Lower leg skin (tissue), 3 donors: Measurements from ENCODE around the gene FHAD1.

ENCODE experiments used
- POLR2A ChIP-seq, 2 donors: fragments of 450-650 bp; IDR thresholded peaks; one replicate each; pipeline ENCODE4 v1.6.1; 2016 to 2017; ENCODE audit warnings: antibody characterized with exemption in 2 of 2, mild to moderate bottlenecking in 1 of 2, moderate library complexity in 1 of 2
- TF ChIP-seq, protein P1 (sequence below), 3 donors: fragments of 450-650 bp; IDR thresholded peaks; one replicate each; pipeline ENCODE4 v1.5.1; 2016; ENCODE audit warnings: antibody characterized with exemption in 3 of 3, mild to moderate bottlenecking in 3 of 3, moderate library complexity in 2 of 3

DNA sequence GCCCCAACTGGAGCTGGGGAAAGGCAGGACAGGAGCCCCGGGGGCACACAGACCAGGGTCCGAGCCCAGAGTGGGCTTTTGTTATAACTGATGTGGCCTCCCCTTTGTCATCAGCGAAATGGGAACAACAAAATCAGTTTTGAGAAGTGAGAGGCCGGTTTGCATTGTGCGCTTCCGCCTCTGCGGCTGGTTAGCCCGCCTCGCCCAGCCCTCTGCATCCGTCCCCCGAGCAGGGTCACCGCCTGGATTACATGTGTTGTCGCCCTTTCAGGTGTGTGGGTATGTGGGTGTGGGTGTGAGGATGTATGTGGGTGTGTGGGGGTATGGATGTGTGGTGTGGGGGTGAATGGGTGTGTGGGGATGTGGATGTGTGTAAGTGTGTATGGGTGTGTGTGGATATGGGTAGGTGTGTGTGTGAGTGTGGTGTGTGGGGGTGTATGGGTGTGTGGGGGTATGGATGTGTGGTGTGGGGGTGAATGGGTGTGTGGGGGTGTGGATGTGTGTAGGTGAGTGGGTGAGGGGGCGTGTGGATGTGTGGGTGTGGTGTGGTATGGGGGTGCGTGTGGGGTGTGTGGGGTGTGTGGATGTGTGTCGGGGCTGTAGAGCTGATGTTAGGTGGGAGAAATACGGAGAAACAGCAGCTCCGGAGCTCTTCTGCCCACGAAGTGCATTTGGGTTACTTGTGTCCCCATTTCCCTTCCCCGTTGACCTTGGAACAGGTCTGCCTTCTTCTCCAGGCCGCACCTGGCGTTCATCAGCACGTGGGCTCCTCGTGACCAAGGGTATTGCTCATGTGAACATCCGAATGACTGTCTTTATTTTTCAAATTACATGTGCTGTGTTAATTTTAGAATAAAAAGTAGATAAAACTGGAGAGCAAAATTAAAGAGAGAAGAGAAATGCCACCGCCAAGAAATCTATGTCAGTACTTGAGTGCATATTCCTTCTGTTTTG, 67.6 kb downstream of the FHAD1 start:
- no peak for TF ChIP-seq POLR2A (IDR thresholded peaks at IDR 0.05)
- TF ChIP-seq, protein P1, sequence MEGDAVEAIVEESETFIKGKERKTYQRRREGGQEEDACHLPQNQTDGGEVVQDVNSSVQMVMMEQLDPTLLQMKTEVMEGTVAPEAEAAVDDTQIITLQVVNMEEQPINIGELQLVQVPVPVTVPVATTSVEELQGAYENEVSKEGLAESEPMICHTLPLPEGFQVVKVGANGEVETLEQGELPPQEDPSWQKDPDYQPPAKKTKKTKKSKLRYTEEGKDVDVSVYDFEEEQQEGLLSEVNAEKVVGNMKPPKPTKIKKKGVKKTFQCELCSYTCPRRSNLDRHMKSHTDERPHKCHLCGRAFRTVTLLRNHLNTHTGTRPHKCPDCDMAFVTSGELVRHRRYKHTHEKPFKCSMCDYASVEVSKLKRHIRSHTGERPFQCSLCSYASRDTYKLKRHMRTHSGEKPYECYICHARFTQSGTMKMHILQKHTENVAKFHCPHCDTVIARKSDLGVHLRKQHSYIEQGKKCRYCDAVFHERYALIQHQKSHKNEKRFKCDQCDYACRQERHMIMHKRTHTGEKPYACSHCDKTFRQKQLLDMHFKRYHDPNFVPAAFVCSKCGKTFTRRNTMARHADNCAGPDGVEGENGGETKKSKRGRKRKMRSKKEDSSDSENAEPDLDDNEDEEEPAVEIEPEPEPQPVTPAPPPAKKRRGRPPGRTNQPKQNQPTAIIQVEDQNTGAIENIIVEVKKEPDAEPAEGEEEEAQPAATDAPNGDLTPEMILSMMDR (IDR thresholded peaks at IDR 0.05): no peak
